NOMO-1 treated with DMSO at 0.1 percent for 48 hours (cell line): ENCODE results near the gene VIT.

Experiments
- DNase-seq: peaks from one replicate; lab custom pipeline; 2025; ENCODE audit not compliant: unreplicated experiment; lab: John Stamatoyannopoulos, UW

VIT gene

DNA sequence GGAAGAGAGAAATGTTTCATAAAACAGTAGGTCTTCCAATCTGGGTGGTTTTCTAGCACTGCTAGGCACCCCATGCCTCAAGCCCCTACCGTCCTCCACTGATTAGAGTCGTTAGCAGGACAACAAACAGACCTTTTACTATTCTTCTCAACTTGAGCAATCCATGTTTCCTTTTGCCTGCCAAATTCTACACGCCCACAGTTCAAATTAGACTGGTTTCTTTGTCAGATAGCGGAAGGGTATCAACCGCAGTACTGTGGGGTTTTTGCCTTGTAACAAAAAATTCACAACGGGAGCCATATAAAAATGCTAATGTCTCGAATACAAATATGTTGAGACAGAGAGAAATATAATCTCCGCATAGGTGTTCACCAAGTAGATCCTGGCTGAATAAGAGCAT is 59.9 kb downstream of the VIT start:
- no peak for DNase-seq

DNA sequence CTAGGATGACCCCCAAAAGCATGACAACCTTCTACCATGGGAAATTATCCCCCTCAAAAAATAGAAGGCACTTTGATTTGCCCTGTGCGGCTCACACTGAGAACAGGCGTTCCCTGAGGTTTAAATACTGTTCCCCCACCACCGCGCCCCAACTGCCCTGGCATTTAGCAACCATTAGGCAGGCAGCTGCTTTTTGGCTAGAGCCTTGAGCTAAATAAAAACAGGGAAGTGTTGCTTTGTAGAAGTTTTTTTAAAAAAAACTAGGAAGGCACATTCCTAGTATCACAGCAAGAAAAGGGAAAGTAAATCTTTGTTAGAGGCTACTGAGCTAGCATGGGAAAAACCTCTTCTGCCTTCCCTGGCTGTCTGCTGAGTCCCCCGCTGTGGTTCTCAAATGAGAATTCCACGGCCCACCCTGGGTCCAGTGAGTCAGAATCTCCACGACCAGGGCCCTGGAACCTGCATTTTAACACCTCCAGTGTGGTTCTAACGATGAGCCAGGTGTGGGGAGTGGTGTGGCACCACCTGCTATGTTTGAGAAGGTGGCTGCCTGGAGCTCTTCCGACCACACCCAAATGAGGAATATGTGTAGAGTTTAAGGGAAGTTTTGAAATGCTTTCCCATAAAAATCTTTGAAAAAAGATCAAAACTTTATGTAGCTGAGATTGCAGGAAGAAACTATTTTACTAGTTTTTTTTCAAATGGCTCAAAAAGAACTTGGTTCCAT is 66.4 kb downstream of the VIT start:
- peak; percentile 8 for DNase-seq

DNA sequence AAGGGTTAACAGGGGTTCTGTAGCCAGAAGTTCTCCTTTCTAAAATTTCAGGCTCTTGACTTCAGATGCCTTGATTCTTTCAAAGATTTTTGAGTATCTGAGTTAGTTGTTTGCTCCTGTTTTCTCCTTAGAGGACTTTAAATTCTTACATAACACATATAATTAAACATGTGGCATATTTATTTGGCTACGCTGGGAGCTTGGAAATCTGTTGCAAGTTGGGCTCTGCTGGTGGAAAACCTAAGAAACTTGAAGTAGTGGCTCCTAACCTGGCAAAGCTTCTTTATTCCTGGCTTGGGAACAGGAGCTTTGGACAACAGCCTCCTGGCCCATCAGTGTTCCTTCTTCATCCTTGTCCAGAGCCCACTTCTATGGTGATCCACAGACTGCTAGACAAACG is 72.6 kb downstream of the VIT start:
- no peak for DNase-seq

DNA sequence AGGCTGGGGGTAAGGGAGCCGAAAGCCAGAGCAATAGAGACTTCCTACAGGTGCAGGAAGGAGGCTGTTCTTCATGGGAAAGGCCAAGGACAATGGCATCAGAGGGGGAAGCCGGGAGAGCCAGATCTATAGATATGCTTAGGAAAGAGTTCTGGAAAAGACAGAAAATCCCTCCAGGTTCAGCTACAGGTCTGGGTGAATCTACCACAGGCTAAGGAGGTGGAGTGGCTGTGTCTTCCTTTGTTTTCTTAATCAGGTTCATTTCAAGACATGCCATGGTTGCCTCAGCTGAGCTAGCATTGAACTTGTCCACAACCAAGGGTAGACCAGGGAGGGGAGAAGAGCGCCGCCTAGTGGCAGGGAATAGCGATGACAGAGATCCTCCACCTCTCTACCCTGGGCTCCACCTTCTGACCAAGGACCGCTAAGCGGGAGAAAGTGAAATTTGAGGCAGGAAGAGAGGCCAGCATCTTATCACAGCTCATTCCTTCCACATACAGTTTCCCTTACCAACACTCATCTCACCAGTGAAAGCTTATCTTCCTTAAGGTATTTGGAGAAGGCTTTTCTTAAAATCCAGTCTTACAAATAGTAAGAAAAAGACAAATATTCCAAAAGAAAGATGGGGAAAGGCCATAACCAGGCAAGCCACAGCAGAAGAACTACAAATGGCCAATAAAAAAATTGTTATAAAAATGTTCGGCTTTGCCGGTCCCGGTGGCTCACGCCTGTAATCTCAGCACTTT is 74.2 kb downstream of the VIT start:
- peak; percentile 43 for DNase-seq

DNA sequence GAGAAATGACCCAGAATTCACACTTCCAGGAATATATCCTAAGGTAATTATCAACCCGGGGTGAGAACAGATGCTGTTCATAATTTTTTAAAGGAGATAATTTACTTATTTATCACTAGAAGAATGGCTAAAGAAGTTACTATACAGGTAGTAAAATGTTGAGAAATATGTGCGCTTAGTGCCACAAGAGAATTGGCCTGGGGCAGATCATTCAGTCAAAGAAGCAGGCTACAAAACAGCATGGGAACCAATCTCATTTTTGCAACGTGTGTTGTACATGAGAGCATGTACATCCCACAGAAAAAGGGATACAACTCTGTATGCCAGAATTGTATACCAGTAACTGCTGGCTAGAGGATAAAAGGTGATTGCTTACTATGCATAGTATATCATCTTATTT is 75.2 kb downstream of the VIT start:
- DNase-seq = no peak

DNA sequence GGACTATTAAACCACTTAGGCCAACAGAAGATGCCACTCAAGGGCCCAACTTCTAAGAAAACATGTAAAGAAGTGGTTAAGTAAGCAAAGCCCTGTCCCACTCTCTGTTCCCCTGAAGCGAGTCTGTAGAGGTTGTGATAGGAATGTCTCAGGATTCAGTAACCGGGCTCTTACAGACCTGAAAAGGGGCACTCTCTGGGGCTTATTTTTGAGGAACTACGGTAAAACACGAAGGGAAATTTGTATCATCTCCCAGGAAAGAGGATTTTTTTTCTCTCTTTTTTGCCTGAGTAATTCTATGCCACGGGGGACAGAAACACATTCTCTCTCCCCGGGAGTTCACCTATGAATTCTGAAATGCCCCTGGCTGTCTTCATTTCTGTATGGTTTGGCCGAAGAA is 77.4 kb downstream of the VIT start:
- no peak for DNase-seq

DNA sequence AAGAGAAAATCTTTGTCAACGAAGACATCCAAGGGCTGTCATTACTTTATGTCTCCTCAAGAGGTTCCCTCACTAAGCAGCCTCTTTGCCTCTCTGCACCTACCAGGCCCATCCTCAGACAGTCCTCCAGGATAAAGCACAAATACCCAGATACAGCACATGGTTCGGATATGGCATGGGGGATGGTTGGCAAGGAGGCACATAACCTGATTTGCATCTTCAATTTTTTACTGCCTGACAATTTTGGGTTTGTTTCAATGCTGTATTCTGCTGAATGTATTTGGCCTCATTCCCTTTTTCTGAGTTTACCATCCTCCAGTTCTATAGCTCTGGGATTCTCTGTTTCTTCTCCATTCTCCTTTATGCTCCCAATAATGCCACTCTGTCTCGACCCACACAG is 78.8 kb downstream of the VIT start:
- no peak for DNase-seq

DNA sequence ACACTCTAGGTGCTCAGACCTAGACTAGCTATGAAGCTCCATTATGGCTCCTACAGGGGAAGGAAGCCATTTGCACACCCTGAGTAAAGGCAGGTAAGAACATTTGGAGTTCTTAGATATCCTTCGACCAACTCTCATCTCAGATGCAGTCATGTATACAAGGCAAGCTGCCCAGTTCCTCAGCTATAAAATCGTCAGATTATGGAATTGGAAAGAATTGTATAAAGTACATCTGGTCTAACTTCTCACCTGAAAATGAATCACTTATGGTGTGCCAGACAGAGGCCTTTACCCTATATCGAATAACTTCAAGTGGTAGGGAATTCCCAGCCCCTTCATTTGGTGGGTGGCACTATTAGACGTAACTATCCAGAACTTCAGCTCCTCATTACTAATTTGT is 79.3 kb downstream of the VIT start:
- no peak for DNase-seq

DNA sequence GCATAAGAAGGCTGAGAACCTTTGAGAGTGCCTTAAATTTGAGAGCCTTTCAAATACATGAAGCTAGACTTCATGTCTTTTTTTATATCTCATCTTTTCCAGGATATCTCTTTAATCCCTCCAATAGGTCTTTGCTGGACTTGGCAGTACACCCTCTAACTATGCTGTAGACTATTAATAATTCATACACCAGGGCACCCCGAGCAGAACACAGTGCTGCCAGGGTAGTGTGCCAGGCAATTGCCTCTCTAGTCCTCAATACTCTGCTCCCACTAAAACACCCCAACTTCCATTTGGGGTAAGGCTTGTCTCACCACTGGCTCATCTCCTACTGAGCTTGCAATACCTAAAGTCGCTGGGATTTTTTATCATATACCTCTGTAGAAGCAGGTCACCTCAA is 80.8 kb downstream of the VIT start:
- no peak for DNase-seq

DNA sequence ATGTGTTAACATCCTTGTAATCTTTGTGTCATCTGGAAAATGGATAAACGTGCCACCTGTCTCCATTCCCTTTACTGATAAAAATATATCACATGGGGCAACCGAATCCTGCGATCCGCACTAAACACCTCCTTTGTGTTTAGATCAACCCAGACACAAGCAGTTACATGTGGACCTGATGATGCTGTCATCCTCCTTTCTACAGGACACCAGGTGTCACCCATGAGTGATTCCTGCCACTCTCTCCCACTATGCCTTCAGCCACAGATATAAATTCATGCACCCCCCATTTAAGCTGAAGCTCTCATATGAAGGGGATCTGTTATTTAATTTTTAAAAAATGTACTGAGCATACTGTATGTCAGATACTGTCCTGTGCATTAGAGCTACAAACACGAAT is 81.3 kb downstream of the VIT start:
- DNase-seq = no peak

DNA sequence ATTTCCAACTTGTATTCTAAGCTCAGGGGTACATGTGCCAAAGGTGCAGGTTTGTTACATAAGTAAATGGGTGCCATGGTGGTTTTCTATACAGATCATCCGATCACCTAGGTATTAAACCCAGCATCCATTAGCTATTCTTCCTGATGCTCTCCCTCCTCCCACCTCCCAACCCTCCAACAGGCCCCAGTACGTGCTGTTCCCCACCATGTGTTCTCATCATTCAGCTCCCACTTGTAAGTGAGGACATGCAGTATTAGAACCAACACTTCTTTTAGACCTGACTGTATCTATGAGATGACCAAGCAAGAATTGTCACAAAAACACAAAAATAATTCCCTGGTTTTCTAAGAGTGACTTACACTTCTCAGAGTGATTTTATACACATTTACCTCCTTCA is 83.0 kb downstream of the VIT start:
- no peak for DNase-seq

DNA sequence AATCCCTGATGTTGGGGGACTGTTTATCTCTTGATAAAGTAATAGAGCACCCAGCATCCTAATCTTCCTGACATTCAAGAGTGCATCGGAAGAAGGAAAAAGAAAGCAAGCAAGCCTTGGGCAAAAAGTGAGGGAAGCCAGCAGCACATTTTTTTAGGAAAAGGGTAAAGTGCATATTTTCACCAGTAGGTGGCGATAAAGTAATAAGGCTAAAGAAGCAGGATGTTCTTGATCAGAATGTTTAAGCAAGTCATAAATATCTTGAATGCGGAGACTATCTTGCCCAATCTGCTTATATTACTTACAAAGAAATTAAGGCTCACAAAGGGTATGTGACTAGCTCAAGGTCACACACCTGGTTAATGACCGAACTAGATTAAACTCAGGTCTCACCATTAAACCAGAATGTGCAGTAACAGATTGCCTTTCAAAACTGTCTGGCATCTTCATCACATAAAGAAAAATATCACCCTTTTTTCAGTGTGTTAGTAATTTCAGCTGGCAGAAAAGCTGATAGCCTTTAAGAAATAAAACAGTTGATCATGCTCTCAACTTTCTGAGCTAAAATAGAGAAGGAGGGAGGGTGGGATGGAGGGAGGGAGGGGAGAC is 83.8 kb downstream of the VIT start:
- peak; percentile 49 for DNase-seq

DNA sequence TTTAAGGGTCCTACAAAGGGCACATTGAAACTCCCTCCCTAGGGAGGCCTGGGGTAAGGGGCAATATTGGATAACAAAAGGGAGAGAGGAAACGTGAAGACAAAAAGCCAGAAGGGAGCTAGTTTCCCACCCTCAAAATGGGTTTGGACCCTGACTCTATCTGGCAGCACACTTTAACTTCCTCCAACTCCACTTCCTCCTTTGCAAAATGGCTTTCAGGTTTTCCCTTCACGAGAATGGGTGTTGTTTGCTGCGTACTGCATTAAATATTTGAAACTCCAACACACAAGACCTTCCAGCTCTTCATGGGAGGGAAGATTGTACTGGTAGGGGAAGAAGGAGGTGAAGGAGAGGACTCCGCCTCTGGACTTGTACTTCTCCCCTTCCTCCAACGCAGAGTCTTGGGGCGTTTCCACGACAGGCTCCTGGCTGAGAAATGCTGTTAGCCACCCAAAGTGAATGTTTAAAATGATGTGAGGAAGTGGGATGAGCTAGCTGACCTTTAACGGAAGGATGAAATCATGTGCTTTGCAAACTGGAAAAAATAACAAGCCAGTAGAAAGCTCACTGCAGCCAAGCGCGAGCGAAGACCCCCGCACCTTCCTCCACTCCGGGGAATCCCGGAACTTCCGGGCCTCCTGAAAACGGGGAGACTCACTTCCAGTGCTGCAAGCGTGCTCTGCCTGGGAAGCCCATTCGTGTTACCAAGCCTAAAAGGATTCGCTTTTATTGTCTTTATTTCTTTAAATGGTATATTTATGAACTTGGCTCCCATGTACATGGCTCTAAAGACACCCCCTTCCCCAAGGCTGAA is 85.6 kb downstream of the VIT start:
- peak; percentile 50 for DNase-seq

DNA sequence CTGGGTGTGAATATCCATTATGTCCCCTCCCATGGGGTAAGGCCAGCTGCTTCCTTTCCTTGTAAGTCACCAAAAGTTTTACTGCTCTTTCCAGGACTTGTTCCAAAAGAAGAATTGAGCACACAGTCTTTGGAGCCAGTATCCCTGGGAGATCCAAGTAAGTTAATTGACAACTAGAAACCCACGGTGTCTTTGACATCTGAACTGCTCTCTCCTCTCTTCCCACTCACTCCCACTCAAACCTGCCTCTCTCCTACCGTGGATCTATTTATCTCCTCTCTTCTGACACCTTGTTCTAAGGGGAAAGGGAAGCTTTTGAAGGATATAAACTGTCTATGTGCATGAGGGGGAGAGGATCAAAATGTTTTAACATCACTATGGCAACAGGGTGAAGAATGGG is 86.7 kb downstream of the VIT start:
- DNase-seq = no peak

DNA sequence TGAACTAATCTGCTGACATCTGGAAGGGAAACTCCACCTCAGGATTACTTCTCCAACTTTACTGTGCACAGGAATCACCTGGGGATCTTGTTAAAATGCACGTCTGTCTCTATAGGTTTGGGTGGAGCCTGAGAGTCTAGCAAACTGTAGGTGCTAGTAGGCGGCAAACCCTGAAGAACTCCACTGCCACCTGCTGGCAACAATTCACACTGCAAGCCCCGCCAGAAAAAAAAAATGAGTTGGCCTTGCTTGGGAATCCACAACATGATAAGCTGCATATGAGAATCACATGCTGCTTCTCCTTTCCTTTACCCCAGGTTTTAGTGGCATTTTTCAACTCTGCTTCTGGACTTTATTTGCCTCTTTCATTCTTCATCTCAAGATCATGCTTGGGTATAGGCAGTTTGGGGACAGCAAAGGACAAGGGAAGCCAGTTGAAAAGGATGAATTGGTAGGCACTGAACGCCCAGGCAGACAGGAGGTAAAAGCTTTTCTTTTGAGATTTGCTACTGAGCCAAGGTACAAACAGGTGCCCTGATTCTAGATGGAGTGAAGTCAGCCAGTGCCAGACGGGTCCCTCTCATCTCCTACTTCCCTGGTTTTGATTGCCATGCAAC is 88.8 kb downstream of the VIT start:
- peak; percentile 38 for DNase-seq

DNA sequence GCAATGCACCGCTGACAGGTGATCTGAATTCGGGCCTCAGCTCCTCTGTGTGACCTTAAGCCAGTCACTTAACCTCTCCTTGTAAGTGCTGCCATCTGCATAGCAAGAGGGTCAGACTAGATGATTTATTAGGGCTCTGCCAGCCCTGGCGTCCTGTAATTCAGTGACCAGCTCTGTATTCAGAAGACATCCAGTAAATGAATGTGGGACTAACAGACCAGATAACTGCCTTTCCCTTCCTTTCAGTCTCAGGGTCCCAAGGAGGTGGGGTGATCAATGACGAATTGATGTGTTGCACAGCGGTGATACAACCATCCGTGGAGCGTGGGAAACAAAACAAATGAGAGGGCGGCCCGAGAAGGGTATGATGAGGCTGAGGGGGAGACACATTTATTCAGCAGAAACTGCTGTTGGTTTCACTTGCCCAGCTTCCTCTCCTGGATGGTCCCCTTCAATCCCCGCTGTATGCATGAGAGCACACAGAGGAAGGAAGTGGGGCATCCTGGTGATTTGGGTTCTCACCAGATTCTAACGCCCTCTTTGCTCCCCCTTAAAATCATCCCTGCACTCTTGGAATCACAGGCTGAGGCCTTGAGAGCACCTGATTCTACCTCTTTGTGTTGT is 92.8 kb downstream of the VIT start:
- peak; percentile 0 for DNase-seq

DNA sequence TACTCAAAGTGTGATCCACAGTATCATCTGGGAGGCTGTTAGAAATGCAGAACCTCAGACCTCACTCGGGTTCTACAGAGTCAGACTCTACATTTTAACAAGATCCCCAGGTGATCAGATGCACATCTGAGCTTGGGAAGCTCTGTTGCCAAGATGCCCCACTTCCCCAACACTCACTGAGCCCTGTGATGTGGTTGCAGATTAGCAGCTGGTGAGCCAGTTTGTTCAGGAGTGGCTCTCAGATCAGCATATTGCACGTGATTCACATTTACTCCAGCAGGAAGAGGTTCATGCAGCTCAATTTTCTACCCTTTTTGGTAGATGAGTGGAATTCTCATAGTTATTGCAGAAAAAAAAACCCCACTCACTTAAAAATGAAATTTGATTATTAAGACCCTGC is 96.4 kb downstream of the VIT start:
- no peak for DNase-seq

DNA sequence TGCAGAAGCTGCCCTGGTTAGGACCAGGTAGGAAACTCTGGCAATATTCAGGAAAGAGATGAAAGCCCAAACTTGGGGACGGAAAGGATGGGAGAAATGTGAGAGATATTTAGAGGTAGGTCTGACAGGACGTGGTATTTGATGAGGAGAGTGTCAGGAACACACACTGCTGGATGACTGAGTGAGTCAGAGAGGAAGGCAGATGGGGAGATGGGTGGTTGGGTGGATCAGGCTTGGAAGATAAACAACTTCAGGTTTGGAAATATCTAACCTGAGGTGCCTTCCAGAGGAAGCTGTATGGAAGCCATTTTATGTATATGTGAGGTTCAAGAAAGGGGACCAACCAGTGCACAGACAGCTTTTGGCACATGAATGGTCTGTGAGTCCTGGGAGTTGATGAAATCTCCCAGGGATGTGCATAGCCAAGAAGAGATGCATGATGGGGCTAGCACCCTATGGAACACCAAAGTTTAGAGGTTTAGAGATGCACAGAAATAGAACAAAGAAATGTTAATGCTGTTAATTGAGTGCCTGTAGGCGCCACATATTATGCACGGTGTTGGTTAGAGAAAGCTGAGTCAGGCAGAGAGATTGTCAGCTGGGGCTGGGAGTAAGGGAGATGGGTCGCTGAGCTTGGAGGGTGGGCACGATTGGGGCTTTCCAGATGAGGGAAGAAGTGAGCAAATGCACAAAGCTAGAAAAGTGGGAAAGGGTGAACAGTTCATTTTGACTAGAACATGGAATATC is 101.0 kb downstream of the VIT start:
- DNase-seq = no peak

DNA sequence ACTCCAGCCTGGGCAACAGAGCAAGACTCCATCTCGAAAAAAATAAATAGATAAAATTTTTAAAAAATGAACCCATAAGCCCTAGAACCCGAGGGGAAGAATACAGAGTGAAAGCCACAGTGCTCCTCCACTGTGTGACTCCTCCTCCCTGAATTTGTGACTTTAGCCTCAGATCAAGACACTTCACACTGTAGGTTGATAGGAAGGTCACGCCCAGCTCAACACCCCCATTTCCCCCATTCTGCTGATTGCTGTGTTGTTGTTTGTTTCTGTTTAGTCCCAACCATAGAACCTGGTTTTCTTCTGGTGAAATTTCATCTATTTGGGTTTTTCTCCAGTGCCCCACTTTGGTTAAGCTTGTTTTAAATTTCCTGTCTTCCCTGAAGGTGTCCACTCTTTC is 102.2 kb downstream of the VIT start:
- DNase-seq = no peak

DNA sequence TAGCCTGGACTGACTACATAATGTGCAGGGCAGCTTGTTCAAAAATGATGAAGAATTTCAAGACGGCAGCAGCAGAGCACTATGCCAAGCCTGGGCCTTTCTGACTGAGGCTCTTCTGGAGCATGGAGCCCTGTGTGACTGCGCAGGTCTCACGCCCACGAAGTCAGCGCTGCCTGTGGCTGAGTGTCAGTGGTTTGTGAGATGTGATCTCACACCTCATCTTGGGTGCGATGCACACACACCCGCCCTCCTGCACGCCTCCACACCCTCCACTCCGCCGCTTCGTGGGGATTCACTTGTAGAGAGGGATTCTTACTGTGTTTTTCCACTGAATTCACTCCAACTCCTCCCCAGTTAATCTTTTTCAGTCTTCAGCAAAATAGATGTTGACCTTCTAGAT is 103.9 kb downstream of the VIT start:
- no peak for DNase-seq
